ENCODE measurements around the gene WWOX.

DNA sequence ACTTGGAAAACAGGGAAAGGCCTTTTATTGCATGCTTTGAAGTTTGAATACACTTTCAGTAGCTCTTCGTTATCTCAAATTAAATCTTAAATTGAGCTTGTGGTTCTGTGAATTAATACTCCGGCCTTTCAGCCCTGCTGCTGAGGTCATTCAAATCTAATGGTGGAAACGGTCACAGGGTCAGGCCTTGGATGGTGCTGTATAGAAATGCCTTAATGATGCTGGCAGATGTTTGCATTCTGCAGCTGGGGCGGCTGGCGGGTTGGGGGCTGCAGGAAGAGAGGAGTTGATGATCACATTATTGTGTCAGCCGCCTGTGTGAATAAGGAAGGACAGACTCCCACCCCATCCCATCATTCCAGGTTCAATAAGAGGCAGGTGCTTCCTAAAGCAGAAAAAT is 723.6 kb downstream of the WWOX start:
- no peak for TF ChIP-seq POLR2AphosphoS5 (IDR thresholded peaks at IDR 0.05; ENCODE audit: low read depth, low read length)
- TF ChIP-seq, protein P1, sequence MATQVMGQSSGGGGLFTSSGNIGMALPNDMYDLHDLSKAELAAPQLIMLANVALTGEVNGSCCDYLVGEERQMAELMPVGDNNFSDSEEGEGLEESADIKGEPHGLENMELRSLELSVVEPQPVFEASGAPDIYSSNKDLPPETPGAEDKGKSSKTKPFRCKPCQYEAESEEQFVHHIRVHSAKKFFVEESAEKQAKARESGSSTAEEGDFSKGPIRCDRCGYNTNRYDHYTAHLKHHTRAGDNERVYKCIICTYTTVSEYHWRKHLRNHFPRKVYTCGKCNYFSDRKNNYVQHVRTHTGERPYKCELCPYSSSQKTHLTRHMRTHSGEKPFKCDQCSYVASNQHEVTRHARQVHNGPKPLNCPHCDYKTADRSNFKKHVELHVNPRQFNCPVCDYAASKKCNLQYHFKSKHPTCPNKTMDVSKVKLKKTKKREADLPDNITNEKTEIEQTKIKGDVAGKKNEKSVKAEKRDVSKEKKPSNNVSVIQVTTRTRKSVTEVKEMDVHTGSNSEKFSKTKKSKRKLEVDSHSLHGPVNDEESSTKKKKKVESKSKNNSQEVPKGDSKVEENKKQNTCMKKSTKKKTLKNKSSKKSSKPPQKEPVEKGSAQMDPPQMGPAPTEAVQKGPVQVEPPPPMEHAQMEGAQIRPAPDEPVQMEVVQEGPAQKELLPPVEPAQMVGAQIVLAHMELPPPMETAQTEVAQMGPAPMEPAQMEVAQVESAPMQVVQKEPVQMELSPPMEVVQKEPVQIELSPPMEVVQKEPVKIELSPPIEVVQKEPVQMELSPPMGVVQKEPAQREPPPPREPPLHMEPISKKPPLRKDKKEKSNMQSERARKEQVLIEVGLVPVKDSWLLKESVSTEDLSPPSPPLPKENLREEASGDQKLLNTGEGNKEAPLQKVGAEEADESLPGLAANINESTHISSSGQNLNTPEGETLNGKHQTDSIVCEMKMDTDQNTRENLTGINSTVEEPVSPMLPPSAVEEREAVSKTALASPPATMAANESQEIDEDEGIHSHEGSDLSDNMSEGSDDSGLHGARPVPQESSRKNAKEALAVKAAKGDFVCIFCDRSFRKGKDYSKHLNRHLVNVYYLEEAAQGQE (IDR thresholded peaks at IDR 0.05; ENCODE audit: insufficient read depth in 1 of 2, low read depth in 2 of 2, low read length in 2 of 2): no peak
- no peak for TF ChIP-seq SIN3A (IDR thresholded peaks at IDR 0.05; ENCODE audit: borderline replicate concordance, insufficient read depth, low read length)
